Psoas muscle (tissue), 8 donors: ENCODE data around the gene RAPH1. TPM values are rescaled to one million over a fixed set of nuclear protein-coding genes. Genes with fewer than 3 reads are reported as not detected.

Experiments
- ATAC-seq, 4 donors: fragments of 200-7000 bp; cut with Tn5 transposase; one replicate each; pipeline ENCODE4 v1.9.1; 2020; ENCODE audit warnings: moderate library complexity in 3 of 4, mild to moderate bottlenecking in 2 of 4
- DNase-seq, 2 donors: peaks; one replicate each; pipeline ENCODE4 v3.0.0-alpha.2; 2020
- H3K27ac ChIP-seq: fragments of 200-600 bp; one replicate; pipeline ENCODE4 v1.8.0; 2022
- H3K27me3 ChIP-seq, 3 donors: fragments of 200-600 bp in 1 of 3; one replicate each; pipeline versions ENCODE4 v1.6.1 to v1.8.0; 2013 to 2022; ENCODE audit warnings: low read length in 2 of 3, mild to moderate bottlenecking in 2 of 3, moderate library complexity in 1 of 3; ENCODE audit not compliant: insufficient read depth in 3 of 3
- H3K36me3 ChIP-seq, 2 donors: fragments of 200-600 bp in 1 of 2; one replicate each; pipeline versions ENCODE4 v1.6.1 to v1.8.0; 2013 to 2022; ENCODE audit warnings: low read depth in 1 of 2, mild to moderate bottlenecking in 1 of 2, moderate library complexity in 1 of 2; ENCODE audit not compliant: insufficient read depth in 1 of 2
- H3K4me1 ChIP-seq: fragments of 200-600 bp; one replicate; pipeline ENCODE4 v1.8.0; 2022
- H3K4me3 ChIP-seq: fragments of 200-600 bp; one replicate; pipeline ENCODE4 v1.8.0; 2022; ENCODE audit warnings: mild to moderate bottlenecking
- H3K9me3 ChIP-seq: fragments of 200-600 bp; one replicate; pipeline ENCODE4 v1.8.0; 2022
- CTCF ChIP-seq: fragments of 200-600 bp; IDR thresholded peaks from one replicate; pipeline ENCODE4 v1.8.0; 2022; ENCODE audit warnings: antibody characterized with exemption
- WGBS, 3 donors: extraction: QIAGEN DNeasy Blood & Tissue Kit; methylation state at CpG; one replicate each; pipeline versions ENCODE4 v1.1.6 to v1.1.7; 2013; 5-methylcytosine and 5-hydroxymethylcytosine counted together
- intact Hi-C, 2 donors: fragments of 100-400 bp; cut with DNase I; formaldehyde crosslinking; loops; one replicate each; pipeline versions ENCODE4 v1.11.0 to v1.14.2; 2022
- polyA plus RNA-seq, 3 donors: library from polyadenylated mRNA; stranded (reverse); fragments of 200-250 nt; gene quantifications; one replicate each; pipeline ENCODE4 v1.2.3, GENCODE V29; 2013
- total RNA-seq, 4 donors: library from RNA; stranded (reverse); fragmentation: NEBNext Ultra II Directional in 2 of 4; extraction: Animal tissue kit (Norgen Biotek cat#: 25700) in 2 of 4; gene quantifications; one replicate each; pipeline versions ENCODE4 v1.2.1 to v1.2.4, GENCODE V29; 2021 to 2023
- donor health status: healthy with polysubstance abuse.
- donor health status: DM: no; HTN: no; CAD: no; lungs with moderate emphysema.
- donor health status: Bipolar disorder and iron deficiency.
- donor health status: healthy.
- donor health status: DM: yes; HTN: yes; CAD: no.
- donor health status: DM: no; HTN: no; CAD: no.
- donor health status: DM: no; HTN: no; CAD: no.
- donor health status: DM: yes; HTN: yes; CAD: no.

RAPH1 gene
- total and polyA plus RNA-seq, 7 donors = 4.3 to 47.6 (median 21.9) TPM

GRCh38 chr2:203359450-203359849 lies 175.7 kb downstream of the RAPH1 start:
- Histone ChIP-seq H3K27ac (no peak overlapping the region), H3K27me3 (no peaks in the 10 kb centered on the region), H3K4me1 (peaks cover 5% of the 10 kb centered on the region), H3K4me3 (no peak overlapping the region), H3K9me3 (no peaks in the 10 kb centered on the region), H3K36me3 (no peaks in the 10 kb centered on the region)
- DNase-seq (no peak), ATAC-seq (no peak)
- intact Hi-C loops = no loop called here
- WGBS, 3 donors = 94 to 98% (median 97%) methylated on average over 1 of the region's 1 CpG
- no peak for TF ChIP-seq CTCF

- Histone ChIP-seq H3K27me3 (no peaks in the 10 kb centered on the region), H3K27ac (no peak overlapping the region), H3K4me1 (no peaks in the 10 kb centered on the region), H3K36me3 (peaks cover 0 to 4% of the 10 kb centered on the region in 2 donors), H3K9me3 (no peaks in the 10 kb centered on the region), H3K4me3 (no peak overlapping the region)
- intact Hi-C loops = no loop called here
- no peak for TF ChIP-seq CTCF
- DNase-seq = no peak
- ATAC-seq = no peak
- 69 to 75% (median 72%) methylated on average over 3 of the region's 3 CpGs for WGBS, 3 donors
These were observed 180.1 kb downstream of the RAPH1 start for GRCh38 chr2:203354966-203355365.

- no peak overlapping the region for H3K4me3 ChIP-seq
- no peaks in the 10 kb centered on the region for H3K27me3 ChIP-seq
- no peak for TF ChIP-seq CTCF
- H3K27ac ChIP-seq = no peak overlapping the region
- no peaks in the 10 kb centered on the region for H3K4me1 ChIP-seq
- no peak for DNase-seq
- WGBS, 3 donors = 94 to 96% (median 95%) methylated on average over 5 of the region's 5 CpGs
- intact Hi-C loops = no loop called here
- H3K36me3 ChIP-seq = peaks cover 0 to 4% of the 10 kb centered on the region in 2 donors
- H3K9me3 ChIP-seq = no peaks in the 10 kb centered on the region
- ATAC-seq = no peak
These were observed 182.4 kb downstream of the RAPH1 start for GRCh38 chr2:203352604-203353255.

DNA sequence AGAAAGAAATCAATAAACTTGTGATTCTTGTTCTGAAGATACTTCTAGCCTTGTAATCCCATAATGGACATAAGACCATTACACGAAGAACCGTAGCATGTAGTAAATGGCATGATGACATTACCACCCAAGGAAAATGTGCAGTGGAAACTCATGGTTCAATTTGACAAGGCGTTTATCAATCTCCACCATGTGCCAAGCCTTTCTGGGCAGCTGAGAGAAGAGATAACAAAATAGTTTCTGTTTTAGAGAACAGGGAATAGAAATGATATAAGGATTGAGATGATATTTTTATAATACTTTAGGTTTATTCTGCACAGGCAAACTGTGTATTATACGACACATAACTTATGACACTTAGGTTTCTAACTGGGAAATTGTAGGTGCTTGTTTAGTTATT lies 187.7 kb downstream of the RAPH1 start:
- ATAC-seq = no peak
- TF ChIP-seq CTCF = no peak
- intact Hi-C loops = no loop called here
- 67 to 80% (median 67%) methylated on average over 4 of the region's 4 CpGs for WGBS, 3 donors
- Histone ChIP-seq H3K36me3 (peaks cover 0 to 4% of the 10 kb centered on the region in 2 donors), H3K4me1 (no peaks in the 10 kb centered on the region), H3K9me3 (no peaks in the 10 kb centered on the region), H3K27ac (no peak overlapping the region), H3K4me3 (no peak overlapping the region), H3K27me3 (no peaks in the 10 kb centered on the region)
- DNase-seq = no peak

- Histone ChIP-seq H3K4me3 (no peak overlapping the region), H3K36me3 (peaks cover 0 to 2% of the 10 kb centered on the region in 2 donors), H3K4me1 (no peaks in the 10 kb centered on the region), H3K9me3 (no peaks in the 10 kb centered on the region), H3K27me3 (no peaks in the 10 kb centered on the region), H3K27ac (no peak overlapping the region)
- 95 to 100% (median 100%) methylated on average over 1 of the region's 1 CpG for WGBS, 3 donors
- intact Hi-C loops = no loop called here
- no peak for DNase-seq
- TF ChIP-seq CTCF = no peak
- no peak for ATAC-seq
These were observed 188.5 kb downstream of the RAPH1 start for GRCh38 chr2:203346612-203347011.
